SKM-1 treated with dmso at 0.1 percent for 144 hours (cell line): ENCODE measurements around the gene FKRP.
"Not testable (repeated sequence)": the region's sequence is repeated elsewhere in the genome, so short reads cannot be mapped to it uniquely, and the experiment has no call there.

Experiments
- DNase-seq: peaks from one replicate; lab custom pipeline; 2025; ENCODE audit not compliant: unreplicated experiment; lab: John Stamatoyannopoulos, UW

Gene FKRP

GRCh38 chr19:46785054-46785979, 39.5 kb downstream of the FKRP start:
- DNase-seq = no peak

GRCh38 chr19:46785980-46786235, 40.1 kb downstream of the FKRP start:
- no peak for DNase-seq

- peak; percentile 70 for DNase-seq
These were observed 40.6 kb downstream of the FKRP start for GRCh38 chr19:46786236-46787039.

- no peak for DNase-seq
These were observed 41.1 kb downstream of the FKRP start for GRCh38 chr19:46787040-46787330.

- no peak for DNase-seq
These were observed 41.7 kb downstream of the FKRP start for GRCh38 chr19:46787331-46788261.

GRCh38 chr19:46788262-46788967, 42.6 kb downstream of the FKRP start, which contains the start of gene SLC1A5:
SLC1A5 (minus strand) TSS chr19:46788594; CDS start chr19:46787965, 629 bp downstream.
- peak; percentile 86 for DNase-seq

- no peak for DNase-seq
These were observed 43.1 kb downstream of the FKRP start for GRCh38 chr19:46788968-46789338.

- DNase-seq = no peak
These were observed 43.5 kb downstream of the FKRP start for GRCh38 chr19:46789371-46789770.

- DNase-seq = peak; percentile 42
These were observed 46.1 kb downstream of the FKRP start for GRCh38 chr19:46791944-46792343.

- DNase-seq = no peak
These were observed 52.0 kb downstream of the FKRP start for GRCh38 chr19:46797881-46798280.

GRCh38 chr19:46798713-46799112, 52.9 kb downstream of the FKRP start:
- no peak for DNase-seq

GRCh38 chr19:46802152-46802551, 56.3 kb downstream of the FKRP start:
- DNase-seq = no peak

- DNase-seq = no peak
These were observed 57.7 kb downstream of the FKRP start for GRCh38 chr19:46803555-46803954.

- DNase-seq = not testable (repeated sequence)
These were observed 58.6 kb downstream of the FKRP start for GRCh38 chr19:46804432-46804831.

GRCh38 chr19:46806656-46807055, 60.8 kb downstream of the FKRP start:
- no peak for DNase-seq
